Osteocyte (in vitro differentiated cells): Measurements from ENCODE around the gene HPS1. TPM values are rescaled to one million over a fixed set of nuclear protein-coding genes. Genes with fewer than 3 reads are reported as not detected.

Source experiments
- DNase-seq: peaks from one replicate; pipeline ENCODE4 v3.0.0; 2021; ENCODE audit warnings: mixed read lengths; ENCODE audit not compliant: unreplicated experiment; ENCODE audit errors: extremely low spot score
- H3K27ac Mint-ChIP-seq: one replicate; pipeline ENCODE4 v1.8.0; 2021; ENCODE audit warnings: mild to moderate bottlenecking, mixed read lengths; ENCODE audit not compliant: unreplicated experiment
- H3K27me3 Mint-ChIP-seq: one replicate; pipeline ENCODE4 v1.8.0; 2021; ENCODE audit warnings: mixed read lengths; ENCODE audit not compliant: unreplicated experiment
- H3K36me3 Mint-ChIP-seq: one replicate; pipeline ENCODE4 v1.8.0; 2021; ENCODE audit warnings: mixed read lengths; ENCODE audit not compliant: unreplicated experiment
- H3K4me1 Mint-ChIP-seq: one replicate; pipeline ENCODE4 v1.8.0; 2021; ENCODE audit warnings: mixed read lengths; ENCODE audit not compliant: unreplicated experiment
- H3K4me3 Mint-ChIP-seq: one replicate; pipeline ENCODE4 v1.8.0; 2021; ENCODE audit warnings: mild to moderate bottlenecking, moderate library complexity, mixed read lengths; ENCODE audit not compliant: unreplicated experiment
- H3K9me3 Mint-ChIP-seq: one replicate; pipeline ENCODE4 v1.8.0; 2021; ENCODE audit warnings: mixed read lengths; ENCODE audit not compliant: unreplicated experiment
- total RNA-seq: library from RNA; stranded (reverse); gene quantifications from 2 replicates; pipeline ENCODE4 v1.2.1, GENCODE V29; 2021
- TF ChIP-seq, protein P1 (sequence below): fragments of 200-600 bp; sonication (generic); IDR thresholded peaks from 2 replicates; pipeline ENCODE4 v1.5.0; 2021; ENCODE audit warnings: antibody characterized with exemption, mild to moderate bottlenecking, moderate library complexity

The HPS1 gene
- total RNA-seq, 1 donor from 2014 or later = 67.1 TPM

DNA sequence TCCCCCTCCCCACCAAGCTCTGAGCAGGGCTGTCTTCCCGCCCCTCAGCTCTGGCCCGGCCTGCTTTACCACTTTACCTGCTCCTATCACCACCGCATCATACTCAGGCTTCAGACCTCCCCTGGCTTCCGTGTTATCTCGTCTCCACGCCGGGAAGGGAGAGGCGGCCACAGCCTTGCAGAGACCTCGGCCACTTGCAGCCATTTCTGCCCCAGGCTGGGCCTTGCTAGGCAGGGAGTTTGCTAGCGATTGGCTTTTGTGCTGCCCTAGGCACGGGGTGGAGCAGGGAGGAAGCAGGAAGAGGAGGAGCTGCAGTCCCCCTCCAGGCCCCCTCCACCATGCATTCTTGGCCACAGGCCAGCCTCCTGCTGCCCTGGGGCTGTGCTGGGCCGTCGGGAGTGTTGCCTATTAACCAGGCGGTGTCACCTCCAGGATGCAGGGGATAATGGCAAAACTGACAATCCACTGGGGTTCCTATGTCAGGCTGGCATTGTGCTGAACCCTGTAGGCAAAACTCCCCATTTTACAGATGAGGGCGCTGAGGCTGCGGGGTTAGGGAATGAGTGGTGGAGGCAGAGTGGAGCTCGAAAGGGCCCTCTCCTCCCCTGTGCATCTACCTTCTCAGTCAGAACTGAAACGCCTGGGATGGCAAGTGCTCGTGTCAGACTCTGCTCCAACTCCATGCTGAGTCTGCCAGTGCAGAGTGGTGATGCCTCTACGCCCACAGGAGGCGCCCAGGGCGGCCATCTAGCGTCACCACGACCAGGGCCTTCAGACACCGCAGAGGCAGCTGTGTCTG is 31.6 kb downstream of the HPS1 start, which contains the start of gene PYROXD2:
PYROXD2 (minus strand) TSS at position 251 of the 799 bp plus-strand sequence; CDS start at position 204, 47 bp downstream.
- H3K27ac Mint-ChIP-seq = peak within 1 kb of the TSS; percentile 82
- TF ChIP-seq, protein P1, sequence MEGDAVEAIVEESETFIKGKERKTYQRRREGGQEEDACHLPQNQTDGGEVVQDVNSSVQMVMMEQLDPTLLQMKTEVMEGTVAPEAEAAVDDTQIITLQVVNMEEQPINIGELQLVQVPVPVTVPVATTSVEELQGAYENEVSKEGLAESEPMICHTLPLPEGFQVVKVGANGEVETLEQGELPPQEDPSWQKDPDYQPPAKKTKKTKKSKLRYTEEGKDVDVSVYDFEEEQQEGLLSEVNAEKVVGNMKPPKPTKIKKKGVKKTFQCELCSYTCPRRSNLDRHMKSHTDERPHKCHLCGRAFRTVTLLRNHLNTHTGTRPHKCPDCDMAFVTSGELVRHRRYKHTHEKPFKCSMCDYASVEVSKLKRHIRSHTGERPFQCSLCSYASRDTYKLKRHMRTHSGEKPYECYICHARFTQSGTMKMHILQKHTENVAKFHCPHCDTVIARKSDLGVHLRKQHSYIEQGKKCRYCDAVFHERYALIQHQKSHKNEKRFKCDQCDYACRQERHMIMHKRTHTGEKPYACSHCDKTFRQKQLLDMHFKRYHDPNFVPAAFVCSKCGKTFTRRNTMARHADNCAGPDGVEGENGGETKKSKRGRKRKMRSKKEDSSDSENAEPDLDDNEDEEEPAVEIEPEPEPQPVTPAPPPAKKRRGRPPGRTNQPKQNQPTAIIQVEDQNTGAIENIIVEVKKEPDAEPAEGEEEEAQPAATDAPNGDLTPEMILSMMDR = no peak
- peaks cover 9% of the 10 kb centered on the region for H3K36me3 Mint-ChIP-seq
- peak within 1 kb of the TSS; percentile 75 for H3K4me3 Mint-ChIP-seq
- peak; percentile 93 for DNase-seq
- no peaks in the 10 kb centered on the region for H3K9me3 Mint-ChIP-seq
- H3K4me1 Mint-ChIP-seq = peaks cover 24% of the 10 kb centered on the region
- no peaks in the 10 kb centered on the region for H3K27me3 Mint-ChIP-seq

DNA sequence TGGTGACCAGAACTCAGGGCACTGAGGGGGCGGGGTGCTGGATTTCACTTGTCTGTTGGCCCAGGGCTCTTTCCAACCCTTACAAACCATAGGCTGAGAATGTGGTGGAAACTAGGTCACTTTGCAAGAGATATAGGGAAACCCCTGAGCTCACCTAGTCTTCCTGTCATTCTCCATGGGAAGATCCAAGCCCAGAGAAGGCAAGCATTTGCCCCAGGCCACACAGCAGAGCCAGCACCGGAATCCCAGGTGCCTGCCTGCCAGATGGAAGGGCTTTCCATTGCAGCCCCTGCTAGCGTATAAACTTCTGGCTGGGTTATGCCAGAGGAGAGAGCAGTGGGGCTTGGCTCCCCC is 32.2 kb downstream of the HPS1 start:
- no peaks in the 10 kb centered on the region for H3K27me3 Mint-ChIP-seq
- H3K4me3 Mint-ChIP-seq = peak overlapping the region; percentile 75
- TF ChIP-seq, protein P1 = no peak
- H3K36me3 Mint-ChIP-seq = peaks cover 6% of the 10 kb centered on the region
- no peak for DNase-seq
- H3K9me3 Mint-ChIP-seq = no peaks in the 10 kb centered on the region
- H3K27ac Mint-ChIP-seq = peak overlapping the region; percentile 80
- peaks cover 24% of the 10 kb centered on the region for H3K4me1 Mint-ChIP-seq

DNA sequence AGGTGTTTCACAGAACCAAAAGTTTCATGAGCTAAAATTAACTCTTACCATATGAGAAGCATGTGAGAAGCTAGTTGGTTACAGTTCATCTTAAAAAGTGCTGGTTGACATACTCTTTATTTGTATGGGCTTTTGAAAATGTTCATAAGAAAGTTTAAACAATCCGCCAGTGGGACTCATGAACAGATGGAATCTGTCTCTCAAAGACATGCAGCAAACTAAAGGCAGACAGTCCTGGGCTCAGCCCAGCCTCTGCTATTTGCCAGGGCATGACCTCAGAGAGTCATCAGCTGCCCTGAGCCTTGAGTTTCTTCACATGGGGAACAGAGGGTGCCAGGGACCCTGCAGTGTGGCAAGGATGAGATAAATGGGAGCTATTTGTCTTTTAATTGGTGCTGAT is 35.0 kb downstream of the HPS1 start:
- H3K27ac Mint-ChIP-seq = no peak overlapping the region
- no peak overlapping the region for H3K4me3 Mint-ChIP-seq
- TF ChIP-seq, protein P1 = no peak
- peaks cover 24% of the 10 kb centered on the region for H3K4me1 Mint-ChIP-seq
- H3K9me3 Mint-ChIP-seq = no peaks in the 10 kb centered on the region
- H3K36me3 Mint-ChIP-seq = no peaks in the 10 kb centered on the region
- no peak for DNase-seq
- no peaks in the 10 kb centered on the region for H3K27me3 Mint-ChIP-seq

DNA sequence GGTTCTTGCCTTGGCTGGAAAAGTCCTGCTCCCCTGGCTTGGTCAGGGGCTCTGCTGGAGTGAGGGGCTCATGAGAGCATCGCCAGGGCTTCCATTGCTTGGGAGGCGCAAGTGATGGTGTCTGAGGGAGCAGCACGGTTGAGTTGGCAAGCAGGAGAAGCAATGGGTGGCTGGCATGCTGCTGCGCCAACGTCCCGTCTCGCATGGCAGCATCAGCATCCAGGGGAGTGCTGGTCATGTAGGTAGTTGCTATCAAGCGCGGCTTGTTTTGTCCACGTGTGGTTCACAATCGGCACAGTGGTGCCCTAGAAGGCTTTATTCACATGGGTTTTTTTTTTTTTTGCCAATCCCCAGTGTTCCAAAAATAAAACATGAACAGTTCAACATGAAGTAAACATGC is 35.6 kb downstream of the HPS1 start:
- H3K36me3 Mint-ChIP-seq = no peaks in the 10 kb centered on the region
- TF ChIP-seq, protein P1 = no peak
- no peak overlapping the region for H3K4me3 Mint-ChIP-seq
- no peaks in the 10 kb centered on the region for H3K9me3 Mint-ChIP-seq
- DNase-seq = no peak
- no peak overlapping the region for H3K27ac Mint-ChIP-seq
- H3K27me3 Mint-ChIP-seq = no peaks in the 10 kb centered on the region
- peaks cover 24% of the 10 kb centered on the region for H3K4me1 Mint-ChIP-seq

DNA sequence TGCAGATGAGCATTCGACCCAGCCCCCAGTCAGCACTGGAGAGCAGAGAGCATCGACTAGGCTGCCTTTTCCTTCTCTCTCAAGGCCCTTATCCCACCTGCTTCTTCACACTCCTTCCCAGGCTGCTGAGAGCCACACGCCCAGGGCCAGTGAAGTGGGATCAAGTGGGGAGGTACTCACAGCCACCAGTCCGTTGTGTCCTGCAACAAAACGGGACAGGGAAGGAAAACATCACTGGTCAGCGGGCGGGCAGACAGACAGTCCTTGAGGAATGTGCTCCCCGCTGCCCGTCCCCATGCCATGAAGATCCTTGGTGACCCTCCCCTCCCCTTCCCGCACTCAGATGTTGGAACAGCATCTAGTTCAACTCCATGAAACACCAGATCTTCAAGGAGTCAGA is 36.0 kb downstream of the HPS1 start:
- no peaks in the 10 kb centered on the region for H3K9me3 Mint-ChIP-seq
- H3K27me3 Mint-ChIP-seq = no peaks in the 10 kb centered on the region
- no peak overlapping the region for H3K4me3 Mint-ChIP-seq
- peaks cover 21% of the 10 kb centered on the region for H3K4me1 Mint-ChIP-seq
- H3K36me3 Mint-ChIP-seq = no peaks in the 10 kb centered on the region
- no peak overlapping the region for H3K27ac Mint-ChIP-seq
- no peak for DNase-seq
- TF ChIP-seq, protein P1 = no peak
